Tibial nerve (tissue), 4 donors: ENCODE measurements around the gene SPNS3.

Source experiments
- CTCF ChIP-seq, 5 experiments: fragments of 200-600 bp in 3 of 5; fragments of 450-650 bp in 2 of 5; sonication (generic) in 3 of 5; IDR thresholded peaks; one replicate each; pipeline ENCODE4 v1.5.1; 2016 to 2019; ENCODE audit warnings: antibody characterized with exemption in 5 of 5, mild to moderate bottlenecking in 3 of 5, moderate library complexity in 2 of 5
- EP300 ChIP-seq, 2 donors: sonication (generic); formaldehyde crosslinking; IDR thresholded peaks; one replicate each; pipeline ENCODE4 v1.6.1; 2017; ENCODE audit warnings: antibody characterized with exemption in 2 of 2, mild to moderate bottlenecking in 1 of 2
- POLR2A ChIP-seq, 2 donors: fragments of 450-650 bp; IDR thresholded peaks; one replicate each; pipeline ENCODE4 v1.6.1; 2017; ENCODE audit warnings: antibody characterized with exemption in 2 of 2, mild to moderate bottlenecking in 2 of 2, moderate library complexity in 2 of 2

GRCh38 chr17:4406386-4406785, 27.4 kb upstream of the SPNS3 start:
- TF ChIP-seq POLR2A (IDR thresholded peaks at IDR 0.05) (no peak), CTCF (IDR thresholded peaks at IDR 0.05) (no peak), EP300 (IDR thresholded peaks at IDR 0.05) (no peak)
